Ovary (tissue), 3 donors: ENCODE measurements around the gene D2HGDH.

ENCODE experiments used
- CTCF ChIP-seq, 3 donors: fragments of 450-650 bp in 2 of 3; fragments of 200-600 bp in 1 of 3; IDR thresholded peaks; one replicate each; pipeline versions ENCODE4 v1.5.1 to v1.8.0; 2016 to 2022; ENCODE audit warnings: antibody characterized with exemption in 3 of 3, mild to moderate bottlenecking in 1 of 3
- EP300 ChIP-seq: sonication (generic); formaldehyde crosslinking; IDR thresholded peaks from one replicate; pipeline ENCODE4 v1.6.1; 2017; ENCODE audit warnings: antibody characterized with exemption
- POLR2A ChIP-seq: fragments of 450-650 bp; IDR thresholded peaks from one replicate; pipeline ENCODE4 v1.6.1; 2017; ENCODE audit warnings: antibody characterized with exemption, mild to moderate bottlenecking, moderate library complexity
- donor health status: DM: no; HTN: no; CAD: no.

GRCh38 chr2:241692448-241692847 is 42.0 kb upstream of the D2HGDH start:
- no peak for TF ChIP-seq CTCF (IDR thresholded peaks at IDR 0.05)
- no peak for TF ChIP-seq POLR2A
- TF ChIP-seq EP300, result no peak
